Peyer's patch (tissue), 4 donors: Measurements from ENCODE around the gene UBE2QL1.

Experiments used
- CTCF ChIP-seq, 6 experiments: fragments of 450-650 bp in 4 of 6; fragments of 200-600 bp in 2 of 6; sonication (generic) in 1 of 6; IDR thresholded peaks; one replicate each; pipeline ENCODE4 v1.5.1; 2017 to 2019; ENCODE audit warnings: antibody characterized with exemption in 6 of 6, mild to moderate bottlenecking in 3 of 6, moderate library complexity in 1 of 6
- POLR2A ChIP-seq, 2 donors: fragments of 450-650 bp; IDR thresholded peaks; one replicate each; pipeline ENCODE4 v1.5.1; 2017; ENCODE audit warnings: antibody characterized with exemption in 2 of 2, mild to moderate bottlenecking in 2 of 2, moderate library complexity in 2 of 2

- TF ChIP-seq CTCF (IDR thresholded peaks at IDR 0.05) (no peak), POLR2A (IDR thresholded peaks at IDR 0.05) (no peak)
These were observed 68.2 kb downstream of the UBE2QL1 start for GRCh38 chr5:6516823-6517222.
